Measurements from ENCODE around the gene HEPN1.
"Not testable (repeated sequence)": the region's sequence is repeated elsewhere in the genome, so short reads cannot be mapped to it uniquely, and the experiment has no call there.

HEPN1 gene

DNA sequence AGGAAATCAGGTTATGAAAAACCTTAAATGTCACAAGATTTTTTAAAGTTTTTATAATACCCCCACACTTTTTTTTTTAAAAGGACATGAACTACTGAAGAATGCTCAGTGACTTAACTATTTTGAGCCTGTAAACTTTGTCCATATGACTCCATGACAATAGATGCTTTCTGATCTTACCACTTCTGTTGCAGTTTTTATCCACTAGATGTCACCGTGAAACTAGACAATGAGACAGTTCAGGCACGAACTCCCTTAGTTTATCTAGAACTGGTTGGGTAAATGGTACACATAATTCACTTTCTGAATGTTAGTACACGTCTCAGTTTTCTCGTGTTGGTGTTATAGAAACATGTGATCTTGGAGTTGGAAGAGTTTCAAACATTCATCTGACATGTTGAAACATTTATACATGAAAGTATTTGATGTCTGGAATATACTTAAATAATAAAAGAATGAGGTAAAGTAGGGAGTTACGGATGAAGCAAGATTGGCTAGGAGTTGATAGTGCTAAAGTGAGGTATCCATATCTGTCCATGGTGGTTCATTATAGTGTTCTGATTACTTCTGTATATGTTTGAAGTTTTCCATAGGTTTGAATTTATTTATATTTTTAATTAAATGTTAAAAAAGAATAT, 43.0 kb downstream of the HEPN1 start:
- WGBS, 2 donors (ENCODE audit: extremely low coverage in 2 of 2, insufficient read length in 2 of 2, insufficient replicate concordance in 1 of 2), result 100% methylated on average over 1 of the region's 5 CpGs
- Histone ChIP-seq H4K8ac (ENCODE audit: low read depth, low read length) (no peak overlapping the region), H3K14ac (ENCODE audit: low read length) (no peak overlapping the region), H2AK5ac (ENCODE audit: low read depth, low read length) (no peak overlapping the region), H3K9ac (ENCODE audit: low read depth, low read length, poor library complexity) (no peak overlapping the region), H3K4me2 (ENCODE audit: insufficient read depth, low read length, poor library complexity, severe bottlenecking) (no peak overlapping the region), H3K79me1 (ENCODE audit: low read depth, low read length) (no peaks in the 10 kb centered on the region), H3K9me3 (replicated peaks in 1 of 2; ENCODE audit: control insufficient read depth in 2 of 2, insufficient read depth in 1 of 2, low read depth in 1 of 2, low read length in 2 of 2) (no peaks in the 10 kb centered on the region), H3K4ac (ENCODE audit: low read length) (no peak overlapping the region), H3K27me3 (ENCODE audit: control insufficient read depth in 3 of 3, insufficient read depth in 3 of 3, low read depth in 1 of 3, low read length in 3 of 3) (no peaks in the 10 kb centered on the region), H4K91ac (ENCODE audit: low read depth, low read length, poor library complexity) (no peak overlapping the region), H2BK12ac (ENCODE audit: low read length) (no peak overlapping the region), H2BK120ac (ENCODE audit: low read depth, low read length) (no peak overlapping the region), H3K27ac (replicated peaks; ENCODE audit: low read length) (no peak overlapping the region), H3K23ac (ENCODE audit: low read depth, low read length, poor library complexity) (no peak overlapping the region), H2BK5ac (ENCODE audit: low read length) (no peak overlapping the region), H2AFZ (ENCODE audit: low read length) (no peak overlapping the region), H2BK15ac (ENCODE audit: low read length) (no peak overlapping the region), H3K4me1 (ENCODE audit: control insufficient read depth in 2 of 2, insufficient read depth in 1 of 2, low read depth in 1 of 2, low read length in 2 of 2) (no peaks in the 10 kb centered on the region), H3K4me3 (ENCODE audit: low read length in 2 of 2) (no peak overlapping the region), H3K18ac (ENCODE audit: low read length) (no peak overlapping the region), H3K36me3 (replicated peaks in 1 of 2; ENCODE audit: control insufficient read depth in 2 of 2, insufficient read depth in 2 of 2, low read length in 2 of 2) (peaks cover 0 to 4% of the 10 kb centered on the region in 2 donors)
- peak; percentile 49 for DNase-seq (ENCODE audit: low spot score)

DNA sequence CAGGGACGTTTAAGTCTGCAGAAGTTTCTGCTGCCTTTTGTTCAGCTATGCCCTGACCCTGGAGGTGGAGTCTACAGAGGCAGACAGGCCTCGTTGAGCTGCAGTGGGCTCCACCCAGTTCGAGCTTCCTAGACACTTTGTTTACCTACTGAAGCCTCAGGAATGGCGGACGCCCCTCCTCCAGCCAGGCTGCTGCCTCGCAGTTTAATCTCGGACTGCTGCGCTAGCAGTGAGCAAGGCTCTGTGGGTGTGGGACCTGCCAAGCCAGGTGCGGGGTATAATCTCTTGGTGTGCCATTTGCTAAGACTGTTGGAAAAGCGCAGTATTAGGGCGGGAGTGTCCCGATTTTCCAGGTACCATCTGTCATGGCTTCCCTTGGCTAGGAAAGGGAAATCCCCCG, 49.1 kb downstream of the HEPN1 start:
- not testable (repeated sequence) for H4K91ac ChIP-seq (ENCODE audit: low read depth, low read length, poor library complexity); H3K18ac ChIP-seq (ENCODE audit: low read length); H2AK5ac ChIP-seq (ENCODE audit: low read depth, low read length); H4K8ac ChIP-seq (ENCODE audit: low read depth, low read length); H3K4me3 ChIP-seq (ENCODE audit: low read length in 2 of 2); H2BK15ac ChIP-seq (ENCODE audit: low read length); H3K36me3 ChIP-seq (replicated peaks in 1 of 2; ENCODE audit: control insufficient read depth in 2 of 2, insufficient read depth in 2 of 2, low read length in 2 of 2); H3K4me1 ChIP-seq (ENCODE audit: control insufficient read depth in 2 of 2, insufficient read depth in 1 of 2, low read depth in 1 of 2, low read length in 2 of 2); H2AFZ ChIP-seq (ENCODE audit: low read length); H2BK120ac ChIP-seq (ENCODE audit: low read depth, low read length); H3K9ac ChIP-seq (ENCODE audit: low read depth, low read length, poor library complexity); H3K9me3 ChIP-seq (replicated peaks in 1 of 2; ENCODE audit: control insufficient read depth in 2 of 2, insufficient read depth in 1 of 2, low read depth in 1 of 2, low read length in 2 of 2); H3K4me2 ChIP-seq (ENCODE audit: insufficient read depth, low read length, poor library complexity, severe bottlenecking); H2BK12ac ChIP-seq (ENCODE audit: low read length); H3K23ac ChIP-seq (ENCODE audit: low read depth, low read length, poor library complexity); H3K14ac ChIP-seq (ENCODE audit: low read length); H3K4ac ChIP-seq (ENCODE audit: low read length); H3K27ac ChIP-seq (replicated peaks; ENCODE audit: low read length); DNase-seq (ENCODE audit: low spot score); H3K27me3 ChIP-seq (ENCODE audit: control insufficient read depth in 3 of 3, insufficient read depth in 3 of 3, low read depth in 1 of 3, low read length in 3 of 3); H2BK5ac ChIP-seq (ENCODE audit: low read length); H3K79me1 ChIP-seq (ENCODE audit: low read depth, low read length)
- WGBS, 2 donors (ENCODE audit: extremely low coverage in 2 of 2, insufficient read length in 2 of 2, insufficient replicate concordance in 1 of 2), result no CpG with 5 or more reads among the region's 13 CpGs
